H4 (cell line): ENCODE results near the gene FLVCR1. TPM values are rescaled to one million over a fixed set of nuclear protein-coding genes. Genes with fewer than 3 reads are reported as not detected.

Experiments used
- DNase-seq: peaks from one replicate; pipeline ENCODE4 v3.0.0-alpha.2; 2015; ENCODE audit warnings: low spot score
- total RNA-seq: library from RNA; depleted of rRNA; stranded (reverse); fragments of >200 nt; shearing (Covaris generic); gene quantifications from 2 replicates; pipeline ENCODE4 v1.2.3, GENCODE V29; 2014

FLVCR1 gene
- total RNA-seq, 1 experiment from 2014 or later: 9.3 TPM

DNA sequence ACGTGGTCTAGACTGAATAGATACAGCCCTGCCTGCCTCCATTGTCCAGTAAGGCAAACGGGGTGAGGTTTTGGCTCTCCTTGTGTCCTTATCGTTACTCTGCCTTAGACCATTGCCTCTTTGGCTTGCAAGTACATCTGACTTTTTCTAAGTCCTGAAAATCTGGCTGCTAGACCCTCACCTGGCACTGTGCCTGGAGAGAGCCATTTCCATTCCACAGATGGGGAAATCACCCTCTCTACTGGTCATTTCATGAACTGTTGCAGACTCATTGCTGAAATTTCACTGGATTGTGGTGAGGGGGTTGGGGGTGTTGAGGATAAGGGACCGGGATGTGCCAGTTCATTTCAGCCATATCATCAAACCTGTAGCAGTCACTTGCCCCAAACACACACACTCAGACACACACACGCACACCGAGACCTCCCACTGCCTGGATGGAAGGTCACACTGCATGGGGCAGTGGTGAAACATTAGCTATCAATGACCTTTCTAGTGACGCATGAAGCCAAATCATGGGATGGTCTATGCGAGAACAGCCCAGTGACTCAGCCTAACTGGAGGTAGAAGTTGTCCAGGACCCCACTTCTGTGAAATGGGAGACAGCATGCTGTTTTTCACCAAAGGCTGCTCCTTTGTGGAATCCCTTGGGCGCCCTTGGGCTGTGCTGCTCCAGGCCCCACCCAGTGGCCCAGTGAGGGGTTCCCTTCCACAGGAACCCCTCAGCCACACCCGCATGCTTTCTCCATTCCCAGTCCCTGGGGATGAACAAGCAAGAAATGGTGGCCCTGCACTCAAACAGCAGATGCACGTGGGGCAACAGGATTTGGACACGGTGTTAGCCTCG is 57.4 kb downstream of the FLVCR1 start:
- no peak for DNase-seq

DNA sequence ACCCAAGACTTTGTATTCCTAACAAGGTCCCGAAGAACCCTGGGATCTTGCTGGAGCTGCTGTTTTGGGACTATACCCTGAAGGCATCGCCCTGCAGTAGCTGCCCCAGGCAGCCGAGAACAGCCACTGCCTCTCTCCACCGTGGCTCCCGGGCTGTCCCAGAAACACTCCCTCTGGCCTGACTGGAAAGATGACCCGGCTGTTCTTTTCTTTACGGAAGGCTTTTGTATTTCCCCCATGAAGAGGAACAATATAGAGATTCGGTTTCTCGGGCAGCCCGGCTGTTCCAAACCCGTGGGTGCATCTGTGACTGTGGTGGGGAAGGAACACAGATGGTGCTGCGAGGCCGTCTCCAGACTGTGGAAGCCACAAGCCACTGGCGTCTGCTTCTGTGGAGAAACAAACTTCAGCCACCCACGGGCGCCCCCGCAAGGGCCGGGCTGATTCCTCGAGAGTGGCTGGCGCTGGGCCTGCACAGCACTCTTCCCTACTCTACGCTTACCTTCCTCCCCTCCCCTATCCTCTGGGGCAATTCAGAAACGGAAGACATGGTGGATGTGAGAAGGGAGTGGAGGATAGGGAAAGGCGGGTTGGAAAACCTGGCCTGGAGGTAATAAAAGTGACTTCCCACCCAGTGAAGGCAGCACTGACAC is 58.5 kb downstream of the FLVCR1 start:
- DNase-seq: peak; percentile 52

DNA sequence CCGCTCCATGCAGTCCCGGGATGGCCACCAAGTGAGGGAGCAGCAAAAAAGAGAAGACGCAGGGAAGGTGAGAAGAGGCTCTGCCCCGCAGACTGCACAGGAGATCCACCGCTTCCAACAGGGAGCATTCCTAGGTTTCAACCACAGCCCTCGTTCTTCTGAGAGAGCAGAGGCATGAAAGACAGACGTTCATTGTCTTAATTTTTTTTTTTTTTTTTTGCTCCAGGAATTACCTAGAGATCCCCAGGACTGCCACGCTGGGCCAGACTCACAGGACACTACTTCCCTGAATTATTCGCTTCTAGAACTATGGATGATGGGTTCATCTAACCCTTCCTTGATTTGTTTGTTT is 59.0 kb downstream of the FLVCR1 start:
- no peak for DNase-seq

DNA sequence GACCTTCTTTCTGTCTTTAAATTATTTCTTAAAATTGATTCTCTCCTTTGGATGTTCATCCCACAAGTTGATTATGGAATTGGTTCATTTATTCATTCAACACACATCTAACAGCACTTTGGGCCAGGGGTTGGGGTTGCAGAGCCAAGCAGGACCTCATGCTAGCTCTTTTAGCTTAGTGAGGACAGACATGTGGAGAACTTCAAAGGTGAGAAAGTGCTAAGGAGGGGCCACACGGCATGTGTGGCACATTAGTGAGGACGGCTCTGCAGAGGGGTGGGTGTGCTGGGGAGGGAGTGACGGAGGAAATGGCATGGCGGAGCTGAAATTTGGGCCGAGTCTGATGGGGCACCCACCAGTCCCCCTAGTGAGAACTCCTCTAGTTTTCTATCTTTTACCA is 59.8 kb downstream of the FLVCR1 start:
- DNase-seq: no peak

DNA sequence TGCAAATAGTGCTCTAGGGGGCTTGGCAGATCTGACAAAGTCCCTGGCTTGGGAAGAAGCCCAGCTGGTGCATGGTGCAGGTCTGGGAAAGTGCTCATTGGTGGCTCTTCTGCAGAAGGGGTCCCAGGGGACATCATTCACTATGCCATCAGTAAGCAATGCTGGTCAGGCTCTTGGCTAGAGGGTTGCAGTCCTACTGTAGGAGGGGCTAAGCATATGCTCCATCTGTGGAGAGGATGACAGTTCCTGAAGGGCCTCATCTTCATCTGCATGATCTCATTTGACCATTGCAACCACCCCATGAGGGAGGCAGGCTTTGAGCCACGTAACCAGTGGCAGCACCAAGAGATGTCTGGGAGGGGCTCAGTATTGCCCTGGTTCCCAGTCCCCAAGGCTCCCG is 60.7 kb downstream of the FLVCR1 start:
- no peak for DNase-seq

DNA sequence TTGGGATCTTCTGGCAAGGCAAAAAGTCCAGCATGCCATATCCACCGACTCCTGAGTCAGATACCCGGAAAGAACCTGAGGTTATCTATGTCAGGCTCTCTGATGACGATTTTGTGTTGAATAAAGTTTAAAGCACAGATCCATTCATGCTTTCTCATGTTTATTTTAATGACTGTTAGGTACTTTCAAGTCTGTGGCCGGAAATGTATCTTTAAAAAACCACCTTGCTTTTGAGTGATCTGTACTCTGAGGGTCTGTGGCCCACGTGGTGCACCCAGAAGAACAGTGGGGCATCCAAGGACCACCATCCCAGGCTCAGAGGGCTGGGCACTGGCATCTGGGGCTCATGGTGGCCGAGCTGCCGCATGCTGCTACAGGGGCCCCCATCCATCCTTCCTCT is 62.2 kb downstream of the FLVCR1 start:
- DNase-seq: no peak

DNA sequence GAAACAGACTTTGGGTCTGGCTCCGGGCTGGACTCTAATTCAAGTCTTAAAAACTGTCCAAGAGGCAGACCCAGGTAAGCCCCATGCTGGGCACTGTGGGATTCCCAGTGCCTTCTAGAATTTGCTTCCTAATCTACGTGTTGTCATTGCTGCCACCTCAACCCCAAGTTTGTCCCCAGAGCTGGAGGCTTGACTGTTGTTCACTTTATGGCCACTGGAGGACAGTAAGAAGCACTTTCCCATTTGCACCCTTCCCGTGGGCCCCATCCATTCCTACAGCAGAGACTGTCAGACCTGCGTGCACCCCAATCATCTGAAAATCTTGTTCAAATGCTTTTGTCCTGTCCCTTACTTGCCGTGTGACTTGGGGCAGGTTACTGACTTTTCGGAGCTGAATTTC is 62.8 kb downstream of the FLVCR1 start:
- DNase-seq: no peak

DNA sequence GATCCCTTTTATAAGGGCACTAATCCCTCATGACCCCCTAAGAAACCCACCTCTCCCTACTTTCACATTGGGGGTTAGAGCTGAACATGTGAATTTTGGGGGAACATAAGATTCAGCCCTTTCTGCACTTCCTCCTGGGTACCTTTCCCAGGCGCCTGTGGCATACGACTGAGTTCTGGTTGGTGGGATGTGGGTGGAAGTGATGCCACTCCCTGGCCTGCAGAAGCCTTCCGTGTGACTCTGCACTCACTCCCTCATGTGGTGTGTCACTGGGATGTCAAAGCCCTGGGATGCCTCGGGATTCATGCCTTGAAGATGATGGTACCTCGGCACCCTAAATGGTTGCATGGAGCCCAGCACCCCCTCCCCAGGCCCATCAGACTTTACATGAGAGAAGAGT is 63.9 kb downstream of the FLVCR1 start:
- no peak for DNase-seq

DNA sequence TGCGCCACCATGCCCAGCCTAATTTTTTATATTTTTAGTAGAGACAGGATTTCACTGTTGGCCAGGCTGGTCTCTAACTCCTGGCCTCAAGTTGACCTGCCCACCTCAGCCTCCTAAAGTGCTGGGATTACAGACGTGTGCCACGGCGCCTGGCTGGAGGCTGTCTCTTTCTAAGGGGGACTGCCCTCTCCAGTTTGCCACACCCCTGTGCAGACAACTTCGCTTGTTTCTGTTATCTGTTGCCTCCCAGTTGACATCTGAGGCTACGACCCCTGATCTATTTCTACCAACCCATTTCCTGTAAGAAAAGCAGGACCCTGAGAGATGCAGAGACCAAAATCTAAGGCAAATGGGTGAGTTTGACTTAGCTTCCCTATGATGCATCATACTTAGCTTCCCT is 68.3 kb downstream of the FLVCR1 start:
- no peak for DNase-seq

DNA sequence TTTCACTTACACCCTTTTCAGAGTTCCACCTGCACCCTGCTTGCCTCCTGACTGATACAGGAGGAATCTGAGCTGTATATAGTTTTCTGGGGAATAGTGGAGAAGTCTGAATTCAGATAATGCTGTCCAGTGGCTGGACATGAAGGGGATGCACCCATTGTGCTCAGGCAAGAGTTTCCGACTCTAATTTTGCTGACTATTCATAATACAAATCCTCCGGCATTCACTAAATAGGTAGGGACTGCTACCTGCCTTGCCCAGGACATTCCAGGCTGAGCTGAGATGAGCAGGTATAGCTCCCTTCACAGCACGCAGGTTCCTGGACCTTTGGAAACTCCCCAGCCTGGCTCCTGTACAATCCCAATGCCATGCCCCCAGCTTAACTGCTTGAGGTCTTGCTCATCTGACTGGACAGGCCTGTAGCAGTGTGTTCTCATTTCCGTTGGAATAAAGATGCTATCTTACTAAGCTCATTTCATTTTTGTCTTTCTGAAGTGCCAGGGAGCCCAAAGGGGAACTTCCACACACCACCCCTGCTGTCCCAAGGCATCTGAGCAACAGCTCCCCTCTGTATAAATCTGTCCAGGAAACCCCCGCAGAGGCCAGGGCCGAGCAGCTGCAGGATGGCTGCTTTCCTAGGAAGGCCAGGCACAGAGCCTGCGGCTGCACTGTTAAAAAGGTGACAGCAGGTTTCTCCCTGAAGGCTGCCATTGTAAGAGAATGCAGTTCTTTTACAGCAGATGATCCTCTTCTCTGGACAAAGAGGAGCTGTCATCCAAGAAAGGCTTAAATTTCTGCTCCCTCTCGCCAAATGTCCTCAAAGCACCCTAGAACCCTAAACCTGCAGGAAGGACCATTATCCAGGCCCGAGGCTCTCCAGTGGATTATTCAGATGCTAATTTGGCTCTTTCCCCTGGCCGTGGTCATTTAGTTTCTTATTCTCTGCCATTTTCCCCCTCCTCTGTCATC is 70.5 kb downstream of the FLVCR1 start:
- DNase-seq: no peak

DNA sequence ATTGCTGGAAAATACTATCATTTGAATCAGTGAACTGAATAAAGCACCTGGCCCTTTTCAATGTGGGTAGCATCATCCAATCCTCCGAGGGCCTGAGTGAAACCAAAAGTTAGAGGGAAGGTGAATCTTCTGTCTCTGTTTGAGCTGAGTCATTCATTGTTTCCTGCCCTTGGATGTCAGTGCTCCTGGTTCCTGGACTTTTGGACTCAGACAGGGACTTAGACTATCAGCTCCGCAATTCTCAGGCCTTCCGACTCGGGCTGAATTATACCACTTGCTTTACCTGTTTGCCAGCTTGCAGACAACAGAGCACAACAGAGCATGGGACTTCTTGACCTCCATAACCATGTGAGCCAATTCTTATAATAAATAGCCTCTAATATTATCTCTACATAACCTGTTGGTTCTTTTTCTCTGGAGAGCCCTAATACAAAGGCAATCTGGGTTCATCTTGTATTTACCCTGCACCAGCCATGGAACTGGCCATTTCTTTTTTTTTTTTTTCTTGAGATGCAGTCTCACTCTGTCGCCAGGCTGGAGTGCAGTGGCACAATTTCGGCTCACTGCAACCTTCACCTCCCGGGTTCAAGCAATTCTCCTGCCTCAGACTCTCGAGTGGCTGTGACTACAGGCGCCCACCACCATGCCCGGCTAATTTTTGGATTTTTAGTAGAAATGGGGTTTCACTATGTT is 73.1 kb downstream of the FLVCR1 start:
- DNase-seq: no peak

DNA sequence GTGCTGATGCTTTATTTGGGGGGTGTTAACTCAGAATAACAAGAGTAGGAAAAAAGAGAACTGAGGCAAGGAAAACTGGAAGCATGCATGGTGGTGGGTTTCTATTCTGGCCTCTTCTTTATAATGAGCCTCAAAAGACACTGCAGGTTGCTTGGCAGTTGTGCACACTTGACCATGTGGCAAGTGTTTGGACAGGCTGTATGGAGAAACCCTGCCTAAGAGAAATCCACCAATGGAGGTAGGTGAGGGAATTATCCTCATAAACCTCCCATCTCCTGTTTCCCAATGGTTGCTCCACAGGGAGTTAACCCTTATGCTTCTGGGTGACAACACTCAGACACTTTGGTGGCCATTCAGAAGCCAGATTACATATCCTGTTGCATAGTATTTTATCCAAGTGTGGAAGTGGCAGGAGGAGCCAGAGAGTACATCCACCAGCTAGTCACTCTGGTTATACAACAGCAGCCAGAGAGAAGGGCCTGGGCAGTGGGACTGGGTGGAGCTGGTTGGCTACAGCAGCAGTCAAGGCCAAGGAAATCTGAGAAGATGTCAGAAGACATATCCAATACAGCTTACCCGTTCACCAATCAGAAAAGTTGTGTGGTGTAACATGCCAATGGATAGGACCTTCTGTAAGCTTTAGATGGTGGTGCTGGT is 75.9 kb downstream of the FLVCR1 start:
- DNase-seq: no peak

DNA sequence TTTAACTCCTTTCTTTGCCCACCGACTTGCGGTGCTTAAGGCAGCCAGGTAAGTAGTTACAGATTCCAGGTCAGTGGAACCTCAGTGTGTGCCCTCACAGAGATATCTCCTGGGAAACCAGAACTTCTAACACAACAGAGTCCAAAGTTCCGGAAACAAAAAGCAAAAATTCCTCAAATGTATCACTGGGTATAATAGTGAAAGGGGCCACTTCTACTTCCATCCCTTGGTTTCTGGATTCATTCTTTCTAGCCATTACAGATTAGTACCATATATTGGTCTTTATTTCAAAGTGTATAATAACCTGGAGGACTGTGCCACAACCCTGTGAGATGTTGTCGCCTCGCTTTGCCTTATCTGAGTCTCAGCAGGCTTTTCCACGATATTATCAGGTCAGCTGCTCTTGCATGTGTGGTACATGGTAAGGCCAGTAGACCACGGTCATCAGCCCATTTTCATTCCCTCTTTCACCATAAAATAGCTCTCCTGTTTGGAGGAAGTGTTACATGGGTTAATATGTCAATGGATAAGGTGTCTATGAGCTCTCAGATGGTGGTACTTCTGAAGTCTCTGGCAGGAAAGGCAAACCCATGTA is 77.4 kb downstream of the FLVCR1 start:
- no peak for DNase-seq

DNA sequence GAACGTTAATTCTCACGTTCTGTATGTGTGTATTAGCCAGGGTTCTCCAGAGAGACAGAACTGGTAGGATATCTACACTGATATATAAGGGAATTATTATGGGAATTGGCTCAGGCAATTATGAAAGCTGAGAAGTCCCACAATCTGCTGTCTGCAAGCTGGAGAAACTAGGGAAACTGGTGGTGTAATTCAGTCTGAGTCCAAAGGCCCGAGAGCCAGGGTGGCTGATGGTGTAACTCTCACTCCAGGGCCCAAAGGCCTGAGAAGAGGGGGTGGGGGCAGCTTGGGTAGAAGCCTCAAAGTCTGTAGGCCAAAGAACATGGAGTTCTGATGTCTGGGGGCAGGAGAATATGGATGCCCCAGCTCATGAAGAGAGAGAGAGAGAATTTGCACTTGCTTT is 79.0 kb downstream of the FLVCR1 start:
- no peak for DNase-seq

DNA sequence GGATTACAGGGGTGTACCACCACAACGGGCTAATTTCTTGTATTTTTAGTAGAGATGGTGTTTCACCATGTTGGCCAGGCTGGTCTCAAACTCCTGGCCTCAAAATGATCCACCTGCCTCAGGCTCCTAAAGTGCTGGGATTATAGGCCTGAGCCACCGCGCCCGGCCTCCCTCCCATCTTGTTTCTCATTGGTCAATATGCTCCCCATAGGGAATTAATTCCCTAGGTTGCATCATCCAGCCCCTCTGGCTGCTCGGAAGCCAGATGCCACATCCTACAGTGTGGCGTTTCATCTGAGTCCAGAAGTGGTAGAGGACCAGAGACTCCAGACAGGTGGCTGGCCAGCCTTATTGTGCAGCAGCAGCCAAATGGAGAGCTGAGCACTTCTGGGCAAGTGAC is 80.8 kb downstream of the FLVCR1 start:
- no peak for DNase-seq

DNA sequence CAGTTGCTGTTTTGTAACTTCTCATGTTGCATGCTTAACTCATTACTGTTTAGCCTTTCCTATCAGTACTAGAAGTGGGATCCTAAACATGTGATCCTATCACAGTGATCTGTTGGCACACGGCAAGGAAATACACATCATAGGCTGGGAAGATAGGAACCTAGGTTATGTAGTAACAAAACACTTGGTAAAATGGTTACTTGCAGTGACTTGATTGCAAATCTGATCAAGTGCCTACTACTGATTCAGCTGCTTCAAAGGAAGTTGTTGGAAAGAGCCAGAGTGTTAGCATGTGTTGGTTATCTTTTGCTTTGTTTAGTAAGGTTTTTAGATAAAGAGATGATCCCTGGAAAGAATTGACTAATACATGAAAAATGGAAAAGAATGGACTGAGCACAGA is 83.4 kb downstream of the FLVCR1 start:
- no peak for DNase-seq

DNA sequence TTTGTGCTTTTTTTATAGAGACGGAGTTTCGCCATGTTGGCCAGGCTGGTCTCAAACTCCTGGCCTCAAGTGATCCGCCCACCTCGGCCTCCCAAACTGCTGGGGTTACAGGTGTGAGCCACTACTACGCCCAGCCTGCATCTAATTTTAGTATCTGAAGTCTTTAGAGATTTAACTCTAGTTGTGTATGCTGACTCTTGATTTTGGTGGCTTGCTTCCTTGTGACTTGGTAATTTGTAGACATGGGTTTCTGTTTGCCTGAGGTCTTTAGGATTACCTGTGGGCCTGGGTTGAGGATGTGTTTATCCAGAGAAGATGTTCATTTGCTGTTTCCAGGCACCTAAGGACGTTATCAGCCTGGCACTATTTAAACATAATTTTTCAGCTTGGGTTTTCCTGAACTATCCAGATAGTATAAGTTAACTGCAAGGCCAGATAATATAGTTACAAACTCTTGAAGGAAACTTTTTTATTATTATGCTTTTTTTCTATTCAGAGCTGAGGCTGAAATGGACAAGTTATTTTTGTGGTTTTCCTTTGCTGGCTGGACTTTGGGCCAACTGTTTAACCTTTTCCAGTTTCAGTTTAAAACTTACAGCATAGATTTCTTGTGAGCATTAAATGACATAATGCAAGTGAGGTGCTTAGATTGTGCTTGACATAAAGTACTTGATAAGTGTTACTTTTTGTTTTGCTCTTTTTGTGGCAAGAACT is 84.8 kb downstream of the FLVCR1 start:
- no peak for DNase-seq

DNA sequence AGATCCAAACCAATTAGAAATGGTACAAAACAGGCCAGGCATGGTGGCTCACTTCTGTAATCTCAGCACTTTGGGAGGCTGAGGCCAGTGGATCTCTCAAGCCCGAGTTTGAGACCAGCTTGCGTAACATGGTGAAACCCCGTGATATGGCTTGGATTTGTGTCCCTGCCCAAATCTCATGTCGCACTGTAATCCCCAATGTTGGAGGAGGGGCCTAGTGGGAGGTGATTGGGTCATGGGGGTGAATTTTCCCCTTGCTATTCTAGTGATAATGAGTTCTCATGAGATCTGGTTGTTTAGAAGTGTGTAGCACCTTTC is 85.3 kb downstream of the FLVCR1 start:
- no peak for DNase-seq

DNA sequence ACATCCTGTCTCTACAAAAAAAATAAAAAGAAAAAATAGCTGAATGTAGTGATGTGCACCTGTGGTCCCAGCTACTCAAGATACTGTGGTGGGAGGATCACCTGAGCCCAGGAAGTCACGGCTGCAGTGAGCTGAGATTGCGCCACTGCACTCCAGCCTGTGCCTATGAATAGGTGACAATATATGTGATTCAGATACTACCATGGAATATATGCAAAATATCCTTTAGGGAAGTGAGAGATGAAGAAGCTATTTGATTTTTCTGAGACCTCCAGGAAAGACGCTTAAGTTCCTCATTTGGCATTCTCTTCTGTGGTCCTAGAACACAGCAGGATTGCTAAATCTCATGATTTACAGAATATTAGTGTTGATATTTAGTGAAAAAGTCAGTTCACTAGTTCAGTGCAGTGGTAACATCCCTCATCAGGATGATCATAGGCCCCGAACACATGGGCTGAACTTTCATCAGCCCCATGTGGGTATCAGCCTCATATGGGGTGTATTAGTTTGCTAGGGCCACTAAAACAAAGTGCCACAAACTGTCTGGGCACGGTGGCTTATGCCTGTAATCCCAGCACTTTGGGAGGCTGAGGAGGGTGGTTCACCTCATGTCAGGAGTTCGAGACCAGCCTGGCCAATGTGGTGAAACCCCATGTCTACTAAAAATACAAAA is 86.3 kb downstream of the FLVCR1 start:
- DNase-seq: no peak

DNA sequence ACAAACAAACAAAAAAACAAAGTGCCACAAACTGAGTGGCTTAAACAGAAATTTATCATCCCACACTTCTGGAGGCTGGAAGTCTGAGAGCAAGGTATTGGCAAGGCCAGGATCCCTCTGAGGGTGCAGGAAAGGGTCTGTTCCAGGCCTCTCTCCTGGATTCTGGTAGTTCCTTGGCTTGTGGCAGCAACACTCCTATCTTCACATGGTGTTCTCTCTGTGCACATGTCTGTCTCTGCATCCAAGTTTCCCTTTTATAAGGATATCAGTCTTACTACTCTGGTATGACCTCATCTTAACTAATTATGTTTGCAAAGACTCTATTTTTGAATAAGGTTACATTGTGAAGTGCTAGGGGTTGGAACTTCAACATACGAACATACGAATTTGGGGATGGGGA is 87.0 kb downstream of the FLVCR1 start:
- no peak for DNase-seq
